Endothelial cell (in vitro differentiated cells): ENCODE data around the gene GPD2. TPM values are rescaled to one million over a fixed set of nuclear protein-coding genes. Genes with fewer than 3 reads are reported as not detected.

Source experiments
- DNase-seq: peaks from one replicate; pipeline ENCODE4 v3.0.0; 2021; ENCODE audit warnings: low spot score
- H3K27ac Mint-ChIP-seq: one replicate; pipeline ENCODE4 v1.8.0; 2021; ENCODE audit warnings: mixed read lengths, inconsistent platforms; ENCODE audit not compliant: unreplicated experiment
- H3K27me3 Mint-ChIP-seq: one replicate; pipeline ENCODE4 v1.8.0; 2021; ENCODE audit warnings: mild to moderate bottlenecking, moderate library complexity, mixed read lengths, inconsistent platforms; ENCODE audit not compliant: unreplicated experiment
- H3K36me3 Mint-ChIP-seq: one replicate; pipeline ENCODE4 v1.8.0; 2021; ENCODE audit warnings: mild to moderate bottlenecking, low read depth, mixed read lengths, inconsistent platforms; ENCODE audit not compliant: unreplicated experiment
- H3K4me1 Mint-ChIP-seq: one replicate; pipeline ENCODE4 v1.8.0; 2021; ENCODE audit warnings: mild to moderate bottlenecking, mixed read lengths, inconsistent platforms; ENCODE audit not compliant: unreplicated experiment
- H3K4me3 Mint-ChIP-seq: one replicate; pipeline ENCODE4 v1.8.0; 2021; ENCODE audit warnings: mild to moderate bottlenecking, mixed read lengths, inconsistent platforms; ENCODE audit not compliant: unreplicated experiment
- H3K9me3 Mint-ChIP-seq: one replicate; pipeline ENCODE4 v1.8.0; 2021; ENCODE audit warnings: mixed read lengths, inconsistent platforms; ENCODE audit not compliant: unreplicated experiment
- CTCF ChIP-seq: fragments of 200-600 bp; sonication (generic); IDR thresholded peaks from one replicate; pipeline ENCODE4 v1.5.0; 2021; ENCODE audit warnings: antibody characterized with exemption; ENCODE audit not compliant: unreplicated experiment
- total RNA-seq: library from RNA; stranded (reverse); fragmentation: NEBNext Ultra II Directional; extraction: Animal tissue kit (Norgen Biotek cat#: 25700); gene quantifications from one replicate; pipeline ENCODE4 v1.2.1, GENCODE V29; 2021; ENCODE audit not compliant: unreplicated experiment

Gene GPD2
- total RNA-seq, 1 donor from 2014 or later, result 38.3 TPM

- Mint-ChIP-seq H3K9me3 (no peaks in the 10 kb centered on the region), H3K4me3 (no peak overlapping the region), H3K27ac (no peak overlapping the region)
These were observed 96.8 kb downstream of the GPD2 start for GRCh38 chr2:156532989-156533388.

GRCh38 chr2:156536534-156536933 is 100.4 kb downstream of the GPD2 start:
- Mint-ChIP-seq H3K27me3 (peaks cover 2% of the 10 kb centered on the region), H3K9me3 (no peaks in the 10 kb centered on the region), H3K4me1 (peaks cover 14% of the 10 kb centered on the region), H3K36me3 (peaks cover 8% of the 10 kb centered on the region), H3K4me3 (no peak overlapping the region), H3K27ac (no peak overlapping the region)
- TF ChIP-seq CTCF, result no peak
- DNase-seq, result no peak

More at GRCh38 chr2:156532989-156533388, 96.8 kb downstream of the GPD2 start:
- H3K27me3 Mint-ChIP-seq, result peaks cover 2% of the 10 kb centered on the region
- TF ChIP-seq CTCF, result no peak
- H3K4me1 Mint-ChIP-seq, result peaks cover 14% of the 10 kb centered on the region
- no peak for DNase-seq
- peaks cover 8% of the 10 kb centered on the region for H3K36me3 Mint-ChIP-seq

- Mint-ChIP-seq H3K27me3 (peaks cover 2% of the 10 kb centered on the region), H3K9me3 (no peaks in the 10 kb centered on the region), H3K4me1 (peaks cover 14% of the 10 kb centered on the region), H3K4me3 (no peak overlapping the region), H3K27ac (no peak overlapping the region), H3K36me3 (peaks cover 8% of the 10 kb centered on the region)
- DNase-seq, result no peak
- no peak for TF ChIP-seq CTCF
These were observed 101.0 kb downstream of the GPD2 start for GRCh38 chr2:156537141-156537540.

- Mint-ChIP-seq H3K4me3 (no peak overlapping the region), H3K9me3 (no peaks in the 10 kb centered on the region), H3K27ac (no peak overlapping the region), H3K4me1 (peaks cover 11% of the 10 kb centered on the region), H3K36me3 (peaks cover 8% of the 10 kb centered on the region), H3K27me3 (peaks cover 2% of the 10 kb centered on the region)
- no peak for DNase-seq
- TF ChIP-seq CTCF, result no peak
These were observed 101.9 kb downstream of the GPD2 start for GRCh38 chr2:156538083-156538504.

- no peak overlapping the region for H3K27ac Mint-ChIP-seq
- no peak for DNase-seq
- no peak for TF ChIP-seq CTCF
- no peaks in the 10 kb centered on the region for H3K9me3 Mint-ChIP-seq
- peaks cover 6% of the 10 kb centered on the region for H3K36me3 Mint-ChIP-seq
- H3K27me3 Mint-ChIP-seq, result no peaks in the 10 kb centered on the region
- no peak overlapping the region for H3K4me3 Mint-ChIP-seq
- peaks cover under 1% of the 10 kb centered on the region for H3K4me1 Mint-ChIP-seq
These were observed 103.1 kb downstream of the GPD2 start for GRCh38 chr2:156539086-156539860.
